Ovary (tissue), 9 donors: ENCODE data around the gene TRAF3IP1. TPM values are rescaled to one million over a fixed set of nuclear protein-coding genes. Genes with fewer than 3 reads are reported as not detected.

Source experiments
- DNase-seq, 5 donors: peaks; one replicate each; pipeline ENCODE4 v3.0.0-alpha.2; 2019 to 2020
- H3K27ac ChIP-seq, 2 donors: fragments of 200-600 bp; one replicate each; pipeline versions ENCODE4 v1.5.1 to v1.8.0; 2019 to 2022
- H3K27me3 ChIP-seq: fragments of 200-600 bp; one replicate; pipeline ENCODE4 v1.8.0; 2022
- H3K36me3 ChIP-seq: fragments of 200-600 bp; sonication (generic); one replicate; pipeline ENCODE4 v1.5.1; 2019
- H3K4me1 ChIP-seq: one replicate; pipeline ENCODE4 v1.8.1; 2013; ENCODE audit warnings: mild to moderate bottlenecking, moderate library complexity; ENCODE audit not compliant: insufficient read depth
- H3K4me3 ChIP-seq: fragments of 200-600 bp; sonication (generic); one replicate; pipeline ENCODE4 v1.5.1; 2017
- H3K9me3 ChIP-seq, 2 donors: fragments of 200-600 bp in 1 of 2; sonication (generic) in 1 of 2; one replicate each; pipeline versions ENCODE4 v1.5.1 to v1.8.1; 2013 to 2019; ENCODE audit warnings: mild to moderate bottlenecking in 1 of 2, moderate library complexity in 1 of 2
- EP300 ChIP-seq: sonication (generic); formaldehyde crosslinking; IDR thresholded peaks from one replicate; pipeline ENCODE4 v1.6.1; 2017; ENCODE audit warnings: antibody characterized with exemption
- POLR2A ChIP-seq: fragments of 450-650 bp; IDR thresholded peaks from one replicate; pipeline ENCODE4 v1.6.1; 2017; ENCODE audit warnings: antibody characterized with exemption, mild to moderate bottlenecking, moderate library complexity
- WGBS, 3 donors: extraction: QIAGEN DNeasy Blood & Tissue Kit in 1 of 3; methylation state at CpG; one replicate each; pipeline versions ENCODE4 v1.1.5 to v1.1.7; 2013 to 2017; 5-methylcytosine and 5-hydroxymethylcytosine counted together
- intact Hi-C, 4 donors: fragments of 100-400 bp; cut with DNase I; formaldehyde crosslinking; loops; one replicate each; pipeline versions ENCODE4 v1.11.0 to v1.15.1; 2022 to 2023
- polyA plus RNA-seq, 2 donors: library from polyadenylated mRNA; stranded (reverse); fragments of 200-250 nt in 1 of 2; fragments of 350-450 nt in 1 of 2; fragmentation: Illumina TruSeq in 1 of 2; extraction: RNeasy Lipid Tissue Mini Kit (QIAGEN cat#74804) in 1 of 2; gene quantifications; one replicate each; pipeline ENCODE4 v1.2.3, GENCODE V29; 2013 to 2014
- total RNA-seq, 7 donors: library from RNA; depleted of rRNA in 2 of 7; stranded (reverse); fragments of >200 nt in 2 of 7; fragmentation: NEBNext Ultra II Directional in 3 of 7; extraction: Animal tissue kit (Norgen Biotek cat#: 25700) in 3 of 7; gene quantifications; one replicate each; pipeline versions ENCODE4 v1.1.0 to v1.2.4, GENCODE V29; 2016 to 2023
- TF ChIP-seq, protein P1 (sequence below), 3 donors: fragments of 450-650 bp in 2 of 3; fragments of 200-600 bp in 1 of 3; IDR thresholded peaks; one replicate each; pipeline versions ENCODE4 v1.5.1 to v1.8.0; 2016 to 2022; ENCODE audit warnings: antibody characterized with exemption in 3 of 3, mild to moderate bottlenecking in 1 of 3
- donor health status: DM: no; HTN: no; CAD: no; lungs with moderate emphysema.
- donor health status: DM: no; HTN: no; CAD: no.
- donor health status: Bipolar disorder and iron deficiency.
- donor health status: DM: yes; HTN: yes; CAD: no.
- donor health status: DM: no; HTN: no; CAD: no.
- donor health status: DM: yes; HTN: yes; CAD: no.

TRAF3IP1 gene
- total and polyA plus RNA-seq, 9 donors = 7.0 to 29.2 (median 19.1) TPM

- intact Hi-C loops = loop anchor here in 2 of 4 donors (10.0 kb wide), 1 partner anchor 432 kb away; no protein-coding TSS in a partner anchor
- Histone ChIP-seq H3K36me3 (no peaks in the 10 kb centered on the region), H3K9me3 (no peaks in the 10 kb centered on the region), H3K27me3 (no peaks in the 10 kb centered on the region), H3K4me1 (no peaks in the 10 kb centered on the region), H3K4me3 (no peak overlapping the region), H3K27ac (no peak overlapping the region)
- DNase-seq = no peak
- 89 to 94% (median 92%) methylated on average over 9 of the region's 9 CpGs for WGBS, 3 donors
- no peak for TF ChIP-seq POLR2A
- TF ChIP-seq, protein P1, sequence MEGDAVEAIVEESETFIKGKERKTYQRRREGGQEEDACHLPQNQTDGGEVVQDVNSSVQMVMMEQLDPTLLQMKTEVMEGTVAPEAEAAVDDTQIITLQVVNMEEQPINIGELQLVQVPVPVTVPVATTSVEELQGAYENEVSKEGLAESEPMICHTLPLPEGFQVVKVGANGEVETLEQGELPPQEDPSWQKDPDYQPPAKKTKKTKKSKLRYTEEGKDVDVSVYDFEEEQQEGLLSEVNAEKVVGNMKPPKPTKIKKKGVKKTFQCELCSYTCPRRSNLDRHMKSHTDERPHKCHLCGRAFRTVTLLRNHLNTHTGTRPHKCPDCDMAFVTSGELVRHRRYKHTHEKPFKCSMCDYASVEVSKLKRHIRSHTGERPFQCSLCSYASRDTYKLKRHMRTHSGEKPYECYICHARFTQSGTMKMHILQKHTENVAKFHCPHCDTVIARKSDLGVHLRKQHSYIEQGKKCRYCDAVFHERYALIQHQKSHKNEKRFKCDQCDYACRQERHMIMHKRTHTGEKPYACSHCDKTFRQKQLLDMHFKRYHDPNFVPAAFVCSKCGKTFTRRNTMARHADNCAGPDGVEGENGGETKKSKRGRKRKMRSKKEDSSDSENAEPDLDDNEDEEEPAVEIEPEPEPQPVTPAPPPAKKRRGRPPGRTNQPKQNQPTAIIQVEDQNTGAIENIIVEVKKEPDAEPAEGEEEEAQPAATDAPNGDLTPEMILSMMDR (IDR thresholded peaks at IDR 0.05) = no peak
- TF ChIP-seq EP300 = no peak
Observed at GRCh38 chr2:238352361-238352760, 32.0 kb downstream of the TRAF3IP1 start.

DNA sequence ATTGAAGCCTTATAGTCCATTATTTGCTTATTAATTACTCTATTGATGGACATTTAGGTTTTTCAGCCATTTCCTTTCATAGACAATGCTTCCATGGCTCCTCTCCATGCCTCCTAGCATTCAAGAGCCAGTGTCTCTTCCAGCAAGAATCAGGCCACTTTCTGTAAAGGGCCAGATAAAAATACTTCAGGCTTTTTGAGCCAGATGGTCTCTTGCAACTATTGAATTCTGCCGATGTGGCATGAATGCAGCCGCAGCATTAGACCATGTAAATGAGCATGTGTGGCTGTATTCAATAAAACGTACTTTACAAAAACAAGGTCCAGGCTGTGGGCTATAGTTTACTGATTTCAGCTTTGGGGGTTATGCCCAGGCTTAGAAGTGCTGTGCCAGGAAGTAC, 38.5 kb downstream of the TRAF3IP1 start:
- Histone ChIP-seq H3K4me3 (no peak overlapping the region), H3K9me3 (no peaks in the 10 kb centered on the region), H3K4me1 (no peaks in the 10 kb centered on the region), H3K36me3 (no peaks in the 10 kb centered on the region), H3K27ac (no peak overlapping the region), H3K27me3 (no peaks in the 10 kb centered on the region)
- TF ChIP-seq, protein P1 (IDR thresholded peaks at IDR 0.05) = no peak
- TF ChIP-seq POLR2A (no peak), EP300 (no peak)
- intact Hi-C loops = loop anchor here in 2 of 4 donors (5.0 to 10.0 kb wide), 2 partner anchors 426 to 1784 kb away; partner anchors contain the start of gene OTOS (in 1 of the 2)
- no peak for DNase-seq
- 93 to 97% (median 96%) methylated on average over 3 of the region's 3 CpGs for WGBS, 3 donors

DNA sequence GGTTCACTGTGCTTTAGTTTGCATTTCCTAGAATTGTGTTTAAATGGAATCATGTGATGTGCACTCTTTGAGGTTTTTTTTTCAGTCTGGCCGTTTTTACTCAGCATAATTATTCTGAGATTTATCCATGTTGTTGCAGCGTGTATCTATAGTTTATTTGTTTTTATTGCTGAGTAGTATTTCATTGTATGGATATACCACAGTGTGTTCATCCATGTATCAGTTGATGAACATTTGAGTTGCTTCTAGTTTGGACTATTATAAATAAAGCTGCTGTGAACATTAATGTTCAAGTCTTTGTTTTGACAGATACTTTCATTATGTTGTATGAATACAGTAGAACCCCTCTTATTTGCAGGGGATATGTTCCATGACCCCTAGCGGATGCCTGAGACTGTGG, 39.1 kb downstream of the TRAF3IP1 start:
- Histone ChIP-seq H3K36me3 (no peaks in the 10 kb centered on the region), H3K4me1 (no peaks in the 10 kb centered on the region), H3K27me3 (no peaks in the 10 kb centered on the region), H3K9me3 (no peaks in the 10 kb centered on the region), H3K4me3 (no peak overlapping the region), H3K27ac (no peak overlapping the region)
- intact Hi-C loops = loop anchor here in 2 of 4 donors (5.0 to 10.0 kb wide), 2 partner anchors 425 to 1783 kb away; partner anchors contain the start of gene OTOS (in 1 of the 2)
- TF ChIP-seq POLR2A (no peak), EP300 (no peak)
- TF ChIP-seq, protein P1 (IDR thresholded peaks at IDR 0.05) = no peak
- DNase-seq = no peak
- 89 to 96% (median 95%) methylated on average over 3 of the region's 3 CpGs for WGBS, 3 donors

GRCh38 chr2:238361877-238362276, 41.6 kb downstream of the TRAF3IP1 start:
- intact Hi-C loops = no loop called here
- TF ChIP-seq, protein P1 (IDR thresholded peaks at IDR 0.05) = no peak
- TF ChIP-seq EP300 = no peak
- no peak for TF ChIP-seq POLR2A
- Histone ChIP-seq H3K27me3 (no peaks in the 10 kb centered on the region), H3K27ac (no peak overlapping the region), H3K36me3 (no peaks in the 10 kb centered on the region), H3K4me3 (no peak overlapping the region), H3K9me3 (no peaks in the 10 kb centered on the region), H3K4me1 (no peaks in the 10 kb centered on the region)
- DNase-seq = no peak
- WGBS, 3 donors = 86 to 92% (median 91%) methylated on average over 9 of the region's 9 CpGs
